HepG2 (cell line): ENCODE results near the gene SLC25A51. TPM values are rescaled to one million over a fixed set of nuclear protein-coding genes. Genes with fewer than 3 reads are reported as not detected.

Experiments
- ARID4A ChIP-seq: sonication (generic); formaldehyde crosslinking; IDR thresholded peaks from 2 replicates; pipeline ENCODE4 v1.5.0; 2020; ENCODE audit warnings: mild to moderate bottlenecking, missing genetic modification reagents, borderline replicate concordance
- ATF7-NPFF ChIP-seq: sonication (generic); formaldehyde crosslinking; IDR thresholded peaks from 2 replicates; pipeline ENCODE4 v1.8.1; 2023; ENCODE audit warnings: mild to moderate bottlenecking, low read depth, missing genetic modification reagents, moderate library complexity
- BCL6 ChIP-seq: IDR thresholded peaks from 2 replicates; pipeline ENCODE4 v1.6.1; 2016; ENCODE audit warnings: missing genetic modification reagents, missing compliant biosample characterization
- CEBPB ChIP-seq: IDR thresholded peaks from 2 replicates; pipeline ENCODE4 v1.6.1; 2011; ENCODE audit warnings: low read depth, low read length, improper control_type of control experiment, borderline replicate concordance
- ELF4 ChIP-seq: sonication (generic); formaldehyde crosslinking; IDR thresholded peaks from 2 replicates; pipeline ENCODE4 v1.5.0; 2020; ENCODE audit warnings: missing genetic modification reagents, mild to moderate bottlenecking, moderate library complexity, borderline replicate concordance
- GMEB1 ChIP-seq: sonication (generic); formaldehyde crosslinking; IDR thresholded peaks from 2 replicates; pipeline ENCODE4 v1.5.1; 2020; ENCODE audit warnings: missing genetic modification reagents, mild to moderate bottlenecking, borderline replicate concordance
- IRF1 ChIP-seq: sonication (generic); formaldehyde crosslinking; IDR thresholded peaks from 2 replicates; pipeline ENCODE4 v1.4.0; 2020; ENCODE audit warnings: low read depth, mild to moderate bottlenecking, missing genetic modification reagents
- ISX ChIP-seq: sonication (generic); formaldehyde crosslinking; conservative IDR thresholded peaks from 2 replicates; pipeline ENCODE4 v1.5.0; 2020; ENCODE audit warnings: missing genetic modification reagents
- KLF16 ChIP-seq, 2 experiments: sonication (generic) in 1 of 2; formaldehyde crosslinking in 1 of 2; IDR thresholded peaks; 2 replicates each; pipeline versions ENCODE4 v1.6.1 to v1.8.0; 2016 to 2023; ENCODE audit warnings: missing genetic modification reagents in 2 of 2, missing compliant biosample characterization in 1 of 2
- MAFG ChIP-seq: sonication (generic); formaldehyde crosslinking; IDR thresholded peaks from 2 replicates; pipeline ENCODE4 v1.5.1; 2020; ENCODE audit warnings: mild to moderate bottlenecking, missing genetic modification reagents
- MED1 ChIP-seq: sonication (generic); formaldehyde crosslinking; IDR thresholded peaks from 2 replicates; pipeline ENCODE4 v1.4.0; 2020; ENCODE audit warnings: missing genetic modification reagents
- NFKBIZ ChIP-seq: IDR thresholded peaks from 2 replicates; pipeline ENCODE4 v1.6.1; 2018; ENCODE audit warnings: missing genetic modification reagents, missing compliant biosample characterization
- SALL1 ChIP-seq: sonication (generic); formaldehyde crosslinking; IDR thresholded peaks from 2 replicates; pipeline ENCODE4 v1.8.0; 2022; ENCODE audit warnings: mild to moderate bottlenecking, missing genetic modification reagents
- SMC3 ChIP-seq: IDR thresholded peaks from 2 replicates; pipeline ENCODE4 v1.6.1; 2011; ENCODE audit warnings: low read length, improper control_type of control experiment
- SOX6 ChIP-seq, 2 experiments: fragments of 450-650 bp in 1 of 2; sonication (generic) in 1 of 2; formaldehyde crosslinking in 1 of 2; IDR thresholded peaks; 2 replicates each; pipeline versions ENCODE4 v1.4.0 to v1.6.1; 2017 to 2020; ENCODE audit warnings: antibody characterized with exemption in 1 of 2, mild to moderate bottlenecking in 1 of 2, missing genetic modification reagents in 1 of 2
- TBX2 ChIP-seq: sonication (generic); formaldehyde crosslinking; IDR thresholded peaks from 2 replicates; pipeline ENCODE4 v1.5.0; 2020; ENCODE audit warnings: missing genetic modification reagents, mild to moderate bottlenecking, borderline replicate concordance
- ZBTB25 ChIP-seq: IDR thresholded peaks from 2 replicates; pipeline ENCODE4 v1.6.1; 2018; ENCODE audit warnings: missing genetic modification reagents
- ZBTB7A ChIP-seq: sonication (generic); formaldehyde crosslinking; IDR thresholded peaks from 2 replicates; pipeline ENCODE4 v1.8.0; 2022; ENCODE audit warnings: mild to moderate bottlenecking, missing genetic modification reagents
- ZNF44 ChIP-seq: sonication (generic); formaldehyde crosslinking; IDR thresholded peaks from 2 replicates; pipeline ENCODE4 v1.5.1; 2020; ENCODE audit warnings: mild to moderate bottlenecking, missing genetic modification reagents
- ZNF850 ChIP-seq: sonication (generic); formaldehyde crosslinking; conservative IDR thresholded peaks from 2 replicates; pipeline ENCODE4 v1.9.0; 2021; ENCODE audit warnings: mild to moderate bottlenecking, missing genetic modification reagents
- ZSCAN20 ChIP-seq: sonication (generic); formaldehyde crosslinking; IDR thresholded peaks from 2 replicates; pipeline ENCODE4 v1.4.0; 2020; ENCODE audit warnings: missing genetic modification reagents, mild to moderate bottlenecking, borderline replicate concordance
- ZSCAN25 ChIP-seq: sonication (generic); formaldehyde crosslinking; IDR thresholded peaks from 2 replicates; pipeline ENCODE4 v1.8.0; 2022; ENCODE audit warnings: mild to moderate bottlenecking, missing genetic modification reagents
- polyA plus RNA-seq, 8 experiments: library from polyadenylated mRNA; depleted of rRNA in 3 of 8; stranded (reverse) in 7 of 8; unstranded in 1 of 8; fragments of >200 nt; fragmentation: Illumina TruSeq in 4 of 8; extraction: Trizol in 4 of 8; gene quantifications; 2 replicates each; pipeline versions ENCODE4 v1.2.1 to v1.2.3, GENCODE V29; 2011 to 2016; ENCODE audit warnings: low read depth in 4 of 8, missing spikeins in 1 of 8, mixed read lengths in 1 of 8; ENCODE audit not compliant: insufficient read depth in 1 of 8
- total RNA-seq, 5 experiments: library from RNA; depleted of rRNA; stranded (reverse); fragments of >200 nt; fragmentation: Illumina TruSeq; extraction: Trizol; gene quantifications; 2 replicates each; pipeline ENCODE4 v1.2.3, GENCODE V29; 2016; ENCODE audit warnings: low read depth in 1 of 5

The SLC25A51 gene
- total and polyA plus RNA-seq, 2 of the 13 experiments (the other 11 are each of a cell fraction or from before 2014, with no cell fraction given) = 14.6 to 37.7 TPM

- no peak; the same call in 1 of the 2 replicates for TF ChIP-seq ARID4A (CRISPR knock-in tag)
- peak; percentile 55; the same call in 1 of the 2 replicates for TF ChIP-seq ZBTB7A (CRISPR knock-in tag)
- TF ChIP-seq TBX2 (CRISPR knock-in tag) = peak; percentile 55
- TF ChIP-seq MAFG (CRISPR knock-in tag) = no peak
- no peak for TF ChIP-seq ISX
- peak; percentile 82 for TF ChIP-seq BCL6 (CRISPR knock-in tag)
- peak; percentile 57; the same call in 1 of the 2 replicates for TF ChIP-seq NFKBIZ (CRISPR knock-in tag)
- TF ChIP-seq ATF7-NPFF (CRISPR knock-in tag) = no peak
- TF ChIP-seq CEBPB = peak; percentile 100
- peak; percentile 74; the same call in 1 of the 2 replicates for TF ChIP-seq SALL1 (CRISPR knock-in tag)
- no peak for TF ChIP-seq ZNF850 (CRISPR knock-in tag)
- TF ChIP-seq KLF16 (CRISPR knock-in tag; IDR thresholded peaks at IDR 0.05) = peak in 1 of 2 experiments; percentile 74; a peak in 1 of 4 replicates
- no peak for TF ChIP-seq ZSCAN20
- no peak for TF ChIP-seq ZNF44 (CRISPR knock-in tag)
- peak; percentile 74 for TF ChIP-seq MED1
- no peak for TF ChIP-seq ZSCAN25 (CRISPR knock-in tag)
- TF ChIP-seq IRF1 = no peak
- no peak for TF ChIP-seq SOX6 (IDR thresholded peaks at IDR 0.05)
- peak; percentile 90 for TF ChIP-seq SOX6 (CRISPR knock-in tag; IDR thresholded peaks at IDR 0.05)
- TF ChIP-seq SMC3 = peak; percentile 21; the same call in 1 of the 2 replicates
- TF ChIP-seq ZBTB25 (CRISPR knock-in tag) = peak; percentile 76; the same call in 1 of the 2 replicates
- no peak for TF ChIP-seq GMEB1 (CRISPR knock-in tag)
- no peak for TF ChIP-seq ELF4 (CRISPR knock-in tag)
Observed at GRCh38 chr9:37908698-37909186, 4.8 kb upstream of the SLC25A51 start (continued).
